Mononuclear cell (primary cell): ENCODE data around the gene FAM76B. TPM values are rescaled to one million over a fixed set of nuclear protein-coding genes. Genes with fewer than 3 reads are reported as not detected.

Experiments used
- H3K27me3 ChIP-seq: 2 replicates; pipeline ENCODE4 v1.6.0; 2011; ENCODE audit warnings: low read length, control low read depth; ENCODE audit not compliant: insufficient read depth
- H3K4me1 ChIP-seq: 2 replicates; pipeline ENCODE4 v1.5.1; 2011; ENCODE audit warnings: mild to moderate bottlenecking, low read length, control low read depth; ENCODE audit not compliant: insufficient read depth
- H3K4me3 ChIP-seq: 2 replicates; pipeline ENCODE4 v1.5.1; 2011; ENCODE audit warnings: mild to moderate bottlenecking, low read length, moderate library complexity
- H3K9me3 ChIP-seq: 2 replicates; pipeline ENCODE4 v1.5.1; 2011; ENCODE audit warnings: low read depth, mild to moderate bottlenecking, control low read depth, low read length
- total RNA-seq: library from RNA; depleted of rRNA; stranded (reverse); fragments of >200 nt; gene quantifications from one replicate; pipeline ENCODE4 v1.2.3, GENCODE V29; 2012

The FAM76B gene
- total RNA-seq, 1 donor, result 107 TPM

- no peaks in the 10 kb centered on the region for H3K9me3 ChIP-seq
- no peak overlapping the region for H3K4me3 ChIP-seq
- H3K27me3 ChIP-seq, result no peaks in the 10 kb centered on the region
- H3K4me1 ChIP-seq, result no peaks in the 10 kb centered on the region
Observed at GRCh38 chr11:95800438-95800837, 10.9 kb upstream of the FAM76B start.

DNA sequence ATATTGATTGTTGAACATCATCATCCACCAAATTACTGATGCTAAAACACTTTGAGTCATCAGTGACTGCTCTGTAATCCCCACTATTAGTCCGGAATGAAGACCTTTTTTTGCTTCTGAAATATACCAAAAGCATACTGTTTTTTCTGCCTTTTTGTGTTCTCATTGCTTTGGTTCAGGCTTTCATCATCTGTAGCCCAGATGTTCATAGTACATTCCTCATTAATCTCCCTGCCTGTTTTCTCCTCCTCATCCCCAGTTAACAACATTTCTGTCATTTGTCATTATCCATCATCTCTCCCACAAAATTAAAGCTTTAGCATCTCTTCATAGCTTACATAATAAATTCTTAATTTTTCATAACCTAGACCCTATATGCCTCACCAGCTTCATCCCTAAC, 10.0 kb upstream of the FAM76B start:
- Histone ChIP-seq H3K4me3 (no peak overlapping the region), H3K27me3 (no peaks in the 10 kb centered on the region), H3K9me3 (no peaks in the 10 kb centered on the region), H3K4me1 (no peaks in the 10 kb centered on the region)

- H3K4me1 ChIP-seq, result peaks cover 9% of the 10 kb centered on the region
- no peaks in the 10 kb centered on the region for H3K27me3 ChIP-seq
- H3K4me3 ChIP-seq, result no peak overlapping the region
- no peaks in the 10 kb centered on the region for H3K9me3 ChIP-seq
Observed at GRCh38 chr11:95796501-95796900, 6.9 kb upstream of the FAM76B start.

- Histone ChIP-seq H3K4me1 (peaks cover 16% of the 10 kb centered on the region), H3K9me3 (no peaks in the 10 kb centered on the region), H3K27me3 (no peaks in the 10 kb centered on the region), H3K4me3 (no peak overlapping the region)
Observed at GRCh38 chr11:95795627-95796295, 6.2 kb upstream of the FAM76B start.

- H3K9me3 ChIP-seq, result no peaks in the 10 kb centered on the region
- no peak overlapping the region for H3K4me3 ChIP-seq
- no peaks in the 10 kb centered on the region for H3K27me3 ChIP-seq
Observed at GRCh38 chr11:95794086-95794485, 4.5 kb upstream of the FAM76B start.

DNA sequence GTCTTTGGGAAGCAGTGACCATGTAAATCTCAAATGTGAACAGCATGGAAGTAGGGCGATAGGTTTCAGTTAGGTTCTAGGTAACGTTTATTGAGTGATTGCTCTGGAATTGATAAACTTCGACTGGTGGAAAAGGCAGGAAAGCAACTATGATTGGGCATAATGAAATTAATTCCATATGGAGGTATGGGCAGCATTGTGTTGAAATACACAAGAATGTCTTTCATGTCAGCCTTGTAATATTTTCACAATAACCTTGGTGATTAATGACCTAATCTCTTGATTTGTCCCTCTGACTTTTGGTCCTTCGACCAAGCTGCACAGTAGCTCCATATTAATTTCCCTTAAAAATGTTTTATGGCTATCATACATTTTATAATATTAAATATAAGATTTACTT, 3.5 kb upstream of the FAM76B start:
- Histone ChIP-seq H3K4me1 (peaks cover 24% of the 10 kb centered on the region), H3K27me3 (no peaks in the 10 kb centered on the region), H3K9me3 (no peaks in the 10 kb centered on the region), H3K4me3 (no peak overlapping the region)

More at GRCh38 chr11:95794086-95794485, 4.5 kb upstream of the FAM76B start:
- peaks cover 16% of the 10 kb centered on the region for H3K4me1 ChIP-seq

- no peaks in the 10 kb centered on the region for H3K9me3 ChIP-seq
- no peak overlapping the region for H3K4me3 ChIP-seq
- peaks cover 24% of the 10 kb centered on the region for H3K4me1 ChIP-seq
- no peaks in the 10 kb centered on the region for H3K27me3 ChIP-seq
Observed at GRCh38 chr11:95792700-95793099, 3.1 kb upstream of the FAM76B start.

GRCh38 chr11:95792200-95792599, 2.6 kb upstream of the FAM76B start:
- Histone ChIP-seq H3K9me3 (no peaks in the 10 kb centered on the region), H3K27me3 (no peaks in the 10 kb centered on the region), H3K4me3 (no peak overlapping the region), H3K4me1 (peaks cover 24% of the 10 kb centered on the region)

GRCh38 chr11:95791709-95792033, 2.1 kb upstream of the FAM76B start:
- Histone ChIP-seq H3K4me3 (no peak overlapping the region), H3K4me1 (peaks cover 24% of the 10 kb centered on the region), H3K9me3 (no peaks in the 10 kb centered on the region), H3K27me3 (no peaks in the 10 kb centered on the region)

GRCh38 chr11:95790933-95791708, 1.5 kb upstream of the FAM76B start:
- peak overlapping the region; percentile 78 for H3K4me3 ChIP-seq

DNA sequence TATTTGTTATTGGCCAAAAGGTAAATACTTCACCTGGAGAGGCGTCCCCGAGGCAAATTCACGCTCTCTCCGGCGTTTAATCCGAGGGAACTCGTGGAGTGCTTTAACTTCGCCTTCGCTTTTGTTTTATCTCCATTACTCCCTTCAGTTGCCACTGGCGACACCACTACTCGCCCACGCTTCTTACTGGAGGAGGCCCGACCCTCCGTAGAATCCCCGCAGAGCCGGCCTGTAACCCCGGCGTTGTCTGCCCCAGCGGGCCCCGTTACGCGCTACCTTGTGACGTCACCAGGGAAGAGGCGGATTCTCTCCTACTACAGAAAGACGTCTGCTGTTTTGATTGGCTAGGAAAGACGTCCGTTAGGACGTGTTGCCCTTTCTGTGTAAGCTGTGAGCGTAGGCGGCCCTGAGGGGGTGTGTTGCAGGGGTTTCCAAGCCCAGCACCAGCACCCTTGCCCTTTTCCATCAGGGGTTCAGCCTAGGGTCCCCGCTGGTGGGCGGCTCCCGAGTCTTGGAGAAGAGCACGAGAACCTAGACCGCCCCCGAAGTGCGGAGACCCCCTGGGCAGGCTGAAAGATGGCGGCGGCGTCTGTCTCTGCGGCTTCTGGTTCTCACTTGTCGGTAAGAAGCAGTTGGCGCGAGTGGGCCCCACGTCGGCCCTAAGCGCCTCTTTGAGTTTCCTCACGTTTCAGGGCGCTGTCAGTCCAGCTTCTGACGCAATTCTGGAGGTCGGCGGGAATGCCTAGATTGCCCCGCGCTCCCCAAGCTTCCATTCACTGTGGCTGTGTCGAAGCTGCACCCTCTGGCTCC, 746 bp upstream of the FAM76B start, which contains the start of gene CEP57:
TSS of gene CEP57 (plus strand) at position 376 of the 810 bp plus-strand sequence. CDS start at position 577, 201 bp downstream.
- Histone ChIP-seq H3K4me3 (peak within 1 kb of the TSS; percentile 78), H3K27me3 (no peaks in the 10 kb centered on the region), H3K9me3 (no peaks in the 10 kb centered on the region), H3K4me1 (peaks cover 24% of the 10 kb centered on the region)

More at GRCh38 chr11:95790933-95791708, 1.5 kb upstream of the FAM76B start:
- Histone ChIP-seq H3K27me3 (no peaks in the 10 kb centered on the region), H3K4me1 (peaks cover 24% of the 10 kb centered on the region), H3K9me3 (no peaks in the 10 kb centered on the region)

GRCh38 chr11:95788921-95789505, 569 bp downstream of the FAM76B start:
- Histone ChIP-seq H3K4me1 (peaks cover 24% of the 10 kb centered on the region), H3K4me3 (peak overlapping the region; percentile 78), H3K27me3 (no peaks in the 10 kb centered on the region), H3K9me3 (no peaks in the 10 kb centered on the region)

DNA sequence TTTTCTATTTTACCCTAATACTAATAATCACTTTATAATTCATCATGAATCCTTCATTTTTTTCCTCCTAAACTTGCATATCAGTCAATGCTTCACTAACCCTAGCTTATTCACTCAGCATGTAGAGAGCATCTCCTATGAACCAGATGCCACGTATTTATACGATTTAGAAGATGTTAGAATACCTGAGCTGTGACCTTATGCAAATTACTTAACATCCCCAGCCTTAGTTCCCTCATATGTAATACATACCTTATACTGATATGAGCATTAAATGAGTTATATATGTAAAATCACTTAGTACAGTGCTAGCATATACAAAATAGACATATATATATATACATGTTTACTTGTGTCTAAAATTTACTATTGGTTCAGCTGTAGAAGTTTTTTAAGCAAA, 9.0 kb downstream of the FAM76B start:
- no peaks in the 10 kb centered on the region for H3K4me1 ChIP-seq
- no peaks in the 10 kb centered on the region for H3K9me3 ChIP-seq
- no peak overlapping the region for H3K4me3 ChIP-seq
- no peaks in the 10 kb centered on the region for H3K27me3 ChIP-seq

DNA sequence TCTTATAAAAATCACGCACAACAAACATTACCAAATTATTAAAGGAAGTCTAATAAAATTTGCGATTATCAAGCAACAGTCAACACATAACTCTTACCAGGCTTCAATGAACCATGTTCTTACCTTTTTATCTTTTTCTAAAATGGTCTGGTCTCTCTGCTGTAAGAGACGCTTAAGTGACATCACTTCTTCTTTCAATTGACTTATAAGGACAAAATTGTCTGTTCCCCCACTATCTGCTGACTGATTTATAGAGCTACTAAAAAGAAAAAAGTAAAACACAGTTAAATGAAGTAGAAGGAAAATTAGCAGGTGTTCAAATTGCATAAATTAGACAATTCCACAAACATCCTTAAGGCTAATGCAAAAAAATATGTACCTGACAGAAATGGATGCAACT, 10.9 kb downstream of the FAM76B start:
- H3K4me3 ChIP-seq, result no peak overlapping the region
- no peaks in the 10 kb centered on the region for H3K27me3 ChIP-seq
- no peaks in the 10 kb centered on the region for H3K4me1 ChIP-seq
- H3K9me3 ChIP-seq, result no peaks in the 10 kb centered on the region

DNA sequence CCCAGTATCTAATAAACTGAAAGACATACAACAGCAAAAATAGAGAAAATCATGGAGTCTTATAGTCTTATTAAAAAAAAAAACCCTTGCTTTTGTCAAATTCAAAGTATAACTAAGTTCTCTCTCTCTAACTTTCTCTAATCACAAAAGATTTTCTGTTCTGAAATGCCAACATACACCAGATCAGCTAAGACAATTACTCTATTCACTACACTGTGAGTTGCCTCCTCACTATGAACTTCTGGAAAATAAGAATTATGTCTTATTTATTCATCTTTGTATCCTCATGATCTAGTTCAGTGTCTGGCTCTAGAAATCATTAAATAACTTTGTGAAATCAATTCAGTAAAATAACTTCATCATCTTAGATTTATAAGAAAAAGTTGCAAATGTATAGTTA, 12.7 kb downstream of the FAM76B start:
- Histone ChIP-seq H3K9me3 (no peaks in the 10 kb centered on the region), H3K4me1 (no peaks in the 10 kb centered on the region), H3K4me3 (no peak overlapping the region), H3K27me3 (no peaks in the 10 kb centered on the region)
